HG03135 (cell line): Measurements from ENCODE around the gene SPINK7.

Experiments used
- ATAC-seq: cut with Tn5 transposase; IDR thresholded peaks from one replicate; pipeline ENCODE4 v1.9.1; 2021; ENCODE audit warnings: mild to moderate bottlenecking, moderate library complexity; ENCODE audit not compliant: unreplicated experiment

Gene SPINK7

DNA sequence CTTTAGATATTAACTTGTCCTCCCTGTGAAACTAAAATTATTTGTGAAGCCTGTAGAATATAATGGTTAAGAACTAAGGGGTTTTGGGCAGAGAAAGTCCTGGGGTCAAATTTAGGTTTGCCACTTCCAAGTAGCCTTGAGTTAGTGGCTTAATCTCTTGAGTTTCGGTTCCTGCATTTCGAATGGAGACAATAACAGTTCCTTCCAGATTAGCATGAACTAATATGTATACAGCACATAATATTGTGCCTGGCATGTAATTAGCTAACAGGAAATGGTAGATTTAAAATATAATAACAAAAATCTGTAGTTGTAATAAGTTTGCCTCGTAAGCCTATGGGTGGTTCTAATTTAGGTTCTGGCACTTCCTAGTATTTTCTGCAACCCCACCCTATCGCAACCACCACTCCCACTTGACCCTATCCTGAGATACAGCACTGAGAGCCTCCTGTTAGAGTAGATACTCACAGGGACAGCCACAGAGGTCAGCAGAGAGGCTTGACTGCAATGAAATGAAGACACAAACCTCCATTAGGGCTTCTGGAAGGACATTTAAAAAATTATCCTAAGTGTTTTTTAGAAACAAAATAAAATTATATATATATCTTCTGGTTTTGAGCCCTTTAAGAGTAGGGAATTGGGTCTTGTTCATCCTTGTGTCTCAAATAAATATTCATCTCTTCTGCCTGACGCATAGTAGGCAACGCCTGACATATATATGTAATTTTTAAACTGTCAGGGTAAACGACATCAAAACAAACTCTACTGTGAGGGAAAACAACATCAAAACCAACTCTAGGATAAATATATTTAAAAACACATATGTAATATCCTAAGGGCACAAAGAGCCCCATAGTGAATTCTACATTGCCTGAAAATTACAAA lies 31.6 kb downstream of the SPINK7 start:
- ATAC-seq, result no peak

DNA sequence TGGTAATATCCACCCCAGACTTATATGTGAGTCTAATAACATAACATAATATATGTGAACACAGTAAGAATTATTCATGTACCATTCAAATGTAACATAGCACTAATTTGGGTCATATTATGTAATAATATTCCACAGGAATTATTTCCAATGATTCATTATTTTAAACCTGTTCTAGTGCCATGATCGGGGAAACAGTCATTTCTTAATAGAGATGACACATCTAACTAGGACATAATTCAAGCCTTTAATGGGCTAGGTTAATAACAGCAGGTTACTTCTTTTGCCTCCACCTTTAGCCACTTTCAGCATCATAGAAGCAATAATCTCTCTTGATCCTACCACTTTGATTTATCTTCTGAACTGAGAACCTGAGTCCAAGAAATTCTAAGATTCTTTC lies 35.5 kb downstream of the SPINK7 start:
- ATAC-seq, result no peak

DNA sequence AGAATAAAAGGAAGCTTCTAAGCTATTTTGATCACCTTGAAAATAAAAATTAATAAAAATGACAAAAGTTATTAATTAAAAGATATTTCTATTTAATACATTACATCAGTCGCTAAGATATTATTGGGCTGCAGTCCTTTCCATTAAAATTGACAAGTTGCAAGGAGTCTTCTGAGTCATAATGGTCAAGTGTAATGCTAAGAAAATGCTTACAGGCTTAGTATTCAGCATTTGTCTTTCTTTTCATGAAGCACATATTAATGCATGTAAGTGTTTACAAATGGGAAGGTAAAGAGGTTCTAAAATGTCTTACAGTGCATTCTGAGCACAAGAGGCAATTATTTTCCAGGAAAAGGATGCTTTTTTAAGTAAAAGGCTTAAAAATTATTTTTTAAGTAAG lies 40.5 kb downstream of the SPINK7 start:
- no peak for ATAC-seq

DNA sequence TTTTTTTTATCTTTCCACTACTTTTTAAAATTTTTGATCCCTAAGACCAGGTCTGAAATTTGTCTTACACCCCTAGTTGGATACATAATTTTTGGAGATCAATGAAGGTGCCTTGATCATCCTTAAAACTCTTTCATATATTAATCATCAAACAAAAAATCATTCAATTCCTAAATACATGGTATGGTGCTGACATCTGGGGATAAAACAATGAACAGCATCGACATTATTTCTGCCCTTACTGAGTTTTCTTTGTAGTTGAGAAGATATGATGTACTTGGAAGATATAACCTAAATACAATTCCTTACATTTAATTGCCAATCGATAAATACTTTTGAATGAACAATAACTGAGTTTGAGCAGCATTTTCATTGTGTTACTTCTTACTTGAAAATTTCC lies 41.4 kb downstream of the SPINK7 start:
- ATAC-seq, result no peak

DNA sequence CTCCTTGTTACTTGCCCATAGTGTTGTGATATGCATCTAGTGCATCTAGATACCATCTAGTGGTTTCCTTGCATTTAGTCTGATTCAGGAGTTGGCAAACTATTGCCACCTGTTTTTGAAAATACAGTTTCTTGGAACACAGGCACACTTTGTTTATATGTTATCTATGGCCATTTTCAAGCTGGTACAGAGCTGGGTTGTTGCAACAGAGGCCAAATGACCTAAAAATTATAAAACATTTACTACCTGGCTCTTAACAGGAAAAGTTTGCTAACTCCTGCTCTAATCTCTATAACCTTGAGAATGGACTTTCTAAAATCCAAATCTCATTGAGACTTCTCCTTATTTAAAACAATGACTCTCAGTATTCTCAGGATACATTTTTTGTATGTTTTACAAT lies 52.1 kb downstream of the SPINK7 start:
- no peak for ATAC-seq
